Measurements from ENCODE around the gene TBC1D8.

TBC1D8 gene

DNA sequence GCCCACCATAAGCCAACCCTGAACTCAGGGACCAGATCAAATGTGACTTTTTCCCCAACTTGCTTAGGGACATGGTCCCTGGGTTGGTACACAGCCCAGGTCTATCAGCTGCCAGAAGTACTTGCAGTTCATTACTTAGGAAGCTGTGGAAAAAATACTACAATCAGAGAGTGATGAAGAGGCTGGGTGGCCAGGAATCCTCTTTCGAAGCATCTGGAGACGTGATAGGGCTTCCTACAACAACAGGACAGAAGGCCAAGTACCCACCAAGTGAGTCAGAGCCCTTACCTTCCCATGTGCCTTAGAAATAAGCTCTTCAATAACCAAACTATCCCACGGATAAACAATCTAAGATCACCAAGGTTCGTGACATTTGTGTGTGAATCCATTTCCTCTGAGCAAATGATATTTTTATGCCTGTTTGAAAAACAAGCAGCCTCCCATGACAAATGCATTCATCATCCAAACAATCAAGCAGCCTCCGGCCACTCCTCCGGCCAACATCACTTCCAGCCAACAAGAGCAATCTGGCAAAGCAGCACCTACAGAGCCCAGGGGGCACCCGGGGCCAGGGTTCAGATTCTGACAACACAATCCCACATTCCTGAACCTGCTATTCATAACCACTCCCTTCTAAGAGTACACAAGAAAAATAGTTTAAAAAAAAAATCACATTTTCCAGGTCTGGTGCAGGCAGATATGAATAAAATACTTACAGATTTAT is 26.4 kb downstream of the TBC1D8 start:
- no peak overlapping the region for H3K4me3 ChIP-seq (ENCODE audit: insufficient read length, low read depth)
- no peaks in the 10 kb centered on the region for H3K9me3 ChIP-seq (ENCODE audit: insufficient read depth, low read length)
- DNase-seq (ENCODE audit: low read depth, low spot score) = no peak
- no peaks in the 10 kb centered on the region for H3K36me3 ChIP-seq (ENCODE audit: insufficient read depth, insufficient read length, low read length)
- no peaks in the 10 kb centered on the region for H3K27me3 ChIP-seq (ENCODE audit: insufficient read depth, insufficient read length)
- no peak overlapping the region for H3K9ac ChIP-seq (ENCODE audit: insufficient read length, low read depth)
- no peak for TF ChIP-seq YY1 (IDR thresholded peaks at IDR 0.05; ENCODE audit: insufficient read depth, insufficient read length)
- no peak for TF ChIP-seq SUZ12 (IDR thresholded peaks at IDR 0.05; ENCODE audit: extremely low read depth, insufficient read depth, insufficient read length)
- TF ChIP-seq ZNF274 (IDR thresholded peaks at IDR 0.05; ENCODE audit: low read depth, low read length) = no peak
- no peaks in the 10 kb centered on the region for H3K4me1 ChIP-seq (ENCODE audit: insufficient read depth, insufficient read length)

- H3K4me3 ChIP-seq (ENCODE audit: insufficient read length, low read depth) = no peak overlapping the region
- H3K9me3 ChIP-seq (ENCODE audit: insufficient read depth, low read length) = no peaks in the 10 kb centered on the region
- H3K27me3 ChIP-seq (ENCODE audit: insufficient read depth, insufficient read length) = no peaks in the 10 kb centered on the region
- H3K36me3 ChIP-seq (ENCODE audit: insufficient read depth, insufficient read length, low read length) = no peaks in the 10 kb centered on the region
- TF ChIP-seq YY1 (IDR thresholded peaks at IDR 0.05; ENCODE audit: insufficient read depth, insufficient read length) (no peak), ZNF274 (IDR thresholded peaks at IDR 0.05; ENCODE audit: low read depth, low read length) (no peak), SUZ12 (IDR thresholded peaks at IDR 0.05; ENCODE audit: extremely low read depth, insufficient read depth, insufficient read length) (no peak)
- no peaks in the 10 kb centered on the region for H3K4me1 ChIP-seq (ENCODE audit: insufficient read depth, insufficient read length)
- no peak overlapping the region for H3K9ac ChIP-seq (ENCODE audit: insufficient read length, low read depth)
- no peak for DNase-seq (ENCODE audit: low read depth, low spot score)
Observed at GRCh38 chr2:101123795-101124471, 27.2 kb downstream of the TBC1D8 start.

- TF ChIP-seq ZNF274 (IDR thresholded peaks at IDR 0.05; ENCODE audit: low read depth, low read length) (no peak), SUZ12 (IDR thresholded peaks at IDR 0.05; ENCODE audit: extremely low read depth, insufficient read depth, insufficient read length) (no peak)
- Histone ChIP-seq H3K9ac (ENCODE audit: insufficient read length, low read depth) (no peak overlapping the region), H3K27me3 (ENCODE audit: insufficient read depth, insufficient read length) (no peaks in the 10 kb centered on the region), H3K4me1 (ENCODE audit: insufficient read depth, insufficient read length) (peaks cover 2% of the 10 kb centered on the region), H3K4me3 (ENCODE audit: insufficient read length, low read depth) (no peak overlapping the region), H3K9me3 (ENCODE audit: insufficient read depth, low read length) (no peaks in the 10 kb centered on the region), H3K36me3 (ENCODE audit: insufficient read depth, insufficient read length, low read length) (no peaks in the 10 kb centered on the region)
- DNase-seq (ENCODE audit: low read depth, low spot score) = no peak
Observed at GRCh38 chr2:101121174-101121573, 30.0 kb downstream of the TBC1D8 start.

DNA sequence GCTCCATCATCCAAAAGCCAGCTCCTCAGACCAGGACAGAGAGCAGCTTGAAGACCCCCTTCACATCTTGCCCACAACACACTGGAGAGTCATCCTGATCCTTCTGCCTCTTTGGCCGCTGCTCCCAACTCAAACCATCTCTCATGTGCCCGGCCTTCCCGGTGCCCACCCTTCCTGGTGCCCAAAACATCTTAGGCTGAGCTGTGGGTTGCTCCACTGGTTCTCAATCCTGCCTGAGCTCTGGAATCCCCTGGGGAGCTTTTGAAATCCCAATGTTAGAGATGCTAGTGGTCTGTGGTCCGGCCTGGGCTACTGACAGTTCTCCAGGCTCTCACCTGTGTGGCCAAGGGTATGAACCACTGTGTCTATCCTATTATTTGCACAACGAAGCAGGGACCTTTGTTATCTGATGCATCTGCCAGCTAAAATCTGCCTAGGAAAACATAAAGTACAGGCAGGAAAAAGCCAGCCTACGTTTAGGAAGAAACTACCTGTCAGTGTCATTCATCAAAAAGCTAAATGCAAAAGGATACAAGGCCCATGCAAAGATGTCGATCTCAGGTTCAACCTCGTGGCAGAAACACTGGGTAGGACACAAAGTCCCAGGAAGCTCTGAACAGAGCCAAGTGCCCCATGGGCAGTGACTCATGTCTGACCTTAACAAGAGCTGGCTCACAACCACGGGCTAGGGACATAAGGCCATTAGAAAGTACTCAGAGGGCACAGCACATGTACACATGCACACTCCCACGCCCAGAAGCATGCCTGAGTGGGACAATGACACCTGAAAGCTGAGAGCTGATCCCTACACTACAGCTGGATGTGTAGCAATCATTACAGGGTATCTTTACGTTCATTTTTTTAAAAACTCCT is 30.8 kb downstream of the TBC1D8 start:
- DNase-seq (ENCODE audit: low read depth, low spot score) = no peak
- TF ChIP-seq YY1 (IDR thresholded peaks at IDR 0.05; ENCODE audit: insufficient read depth, insufficient read length) = no peak
- no peak for TF ChIP-seq ZNF274 (IDR thresholded peaks at IDR 0.05; ENCODE audit: low read depth, low read length)
- TF ChIP-seq SUZ12 (IDR thresholded peaks at IDR 0.05; ENCODE audit: extremely low read depth, insufficient read depth, insufficient read length) = no peak
- Histone ChIP-seq H3K36me3 (ENCODE audit: insufficient read depth, insufficient read length, low read length) (no peaks in the 10 kb centered on the region), H3K9ac (ENCODE audit: insufficient read length, low read depth) (no peak overlapping the region), H3K4me1 (ENCODE audit: insufficient read depth, insufficient read length) (peaks cover 5% of the 10 kb centered on the region), H3K27me3 (ENCODE audit: insufficient read depth, insufficient read length) (no peaks in the 10 kb centered on the region), H3K4me3 (ENCODE audit: insufficient read length, low read depth) (no peak overlapping the region), H3K9me3 (ENCODE audit: insufficient read depth, low read length) (no peaks in the 10 kb centered on the region)

GRCh38 chr2:101119431-101119830 is 31.8 kb downstream of the TBC1D8 start:
- Histone ChIP-seq H3K9me3 (ENCODE audit: insufficient read depth, low read length) (no peaks in the 10 kb centered on the region), H3K4me1 (ENCODE audit: insufficient read depth, insufficient read length) (peaks cover 5% of the 10 kb centered on the region), H3K36me3 (ENCODE audit: insufficient read depth, insufficient read length, low read length) (no peaks in the 10 kb centered on the region), H3K4me3 (ENCODE audit: insufficient read length, low read depth) (no peak overlapping the region), H3K9ac (ENCODE audit: insufficient read length, low read depth) (no peak overlapping the region), H3K27me3 (ENCODE audit: insufficient read depth, insufficient read length) (no peaks in the 10 kb centered on the region)
- DNase-seq (ENCODE audit: low read depth, low spot score) = no peak
- TF ChIP-seq YY1 (IDR thresholded peaks at IDR 0.05; ENCODE audit: insufficient read depth, insufficient read length) = no peak
- TF ChIP-seq SUZ12 (IDR thresholded peaks at IDR 0.05; ENCODE audit: extremely low read depth, insufficient read depth, insufficient read length) = no peak
- no peak for TF ChIP-seq ZNF274 (IDR thresholded peaks at IDR 0.05; ENCODE audit: low read depth, low read length)

GRCh38 chr2:101116841-101117552 is 34.2 kb downstream of the TBC1D8 start:
- Histone ChIP-seq H3K4me3 (ENCODE audit: insufficient read length, low read depth) (no peak overlapping the region), H3K36me3 (ENCODE audit: insufficient read depth, insufficient read length, low read length) (no peaks in the 10 kb centered on the region), H3K27me3 (ENCODE audit: insufficient read depth, insufficient read length) (no peaks in the 10 kb centered on the region), H3K9me3 (ENCODE audit: insufficient read depth, low read length) (no peaks in the 10 kb centered on the region), H3K4me1 (ENCODE audit: insufficient read depth, insufficient read length) (peaks cover 8% of the 10 kb centered on the region), H3K9ac (ENCODE audit: insufficient read length, low read depth) (no peak overlapping the region)
- TF ChIP-seq YY1 (IDR thresholded peaks at IDR 0.05; ENCODE audit: insufficient read depth, insufficient read length) (no peak), SUZ12 (IDR thresholded peaks at IDR 0.05; ENCODE audit: extremely low read depth, insufficient read depth, insufficient read length) (no peak), ZNF274 (IDR thresholded peaks at IDR 0.05; ENCODE audit: low read depth, low read length) (no peak)
- DNase-seq (ENCODE audit: low read depth, low spot score) = no peak

All from NT2/D1 (cell line).